ENCODE data around the gene NRARP. TPM values are rescaled to one million over a fixed set of nuclear protein-coding genes. Genes with fewer than 3 reads are reported as not detected.

NRARP gene
- 1 to 10 TPM in 1 of 2 experiments, under 1 TPM in 1; 0.86 to 1.1 TPM for total RNA-seq

GRCh38 chr9:137302118-137302448 is at the start of gene NRARP:
Gene NRARP, minus strand, starts transcription at chr9:137302271. Its CDS starts 343 bp downstream, at chr9:137301928.

GRCh38 chr9:137277329-137278041 is 24.6 kb downstream of the NRARP start, which contains the start of gene TOR4A:
Gene TOR4A, plus strand, starts transcription at chr9:137277726. Its CDS starts 964 bp downstream, at chr9:137278690.

GRCh38 chr9:137254624-137255447 is 47.2 kb downstream of the NRARP start, which contains the start of gene NELFB:
Gene NELFB, plus strand, starts transcription at chr9:137255327.

GRCh38 chr9:137251194-137251461 is 50.9 kb downstream of the NRARP start, which contains the start of gene STPG3:
Gene STPG3, plus strand, starts transcription at chr9:137251286. Its CDS starts 1 bp downstream, at chr9:137251287.

Other genes starting within 250 kb of the NRARP start
- under 1 TPM; 0.25 to 0.36 TPM for gene ENTPD2, start 248.2 kb downstream of the NRARP start, total RNA-seq
- gene SAPCD2, start 231.7 kb downstream of the NRARP start, total RNA-seq = 10 to 100 TPM; 24.5 to 25.2 TPM
- 10 to 100 TPM; 38.3 to 40.2 TPM for gene UAP1L1, start 224.8 kb downstream of the NRARP start, total RNA-seq
- gene MAN1B1, start 215.3 kb downstream of the NRARP start, total RNA-seq = 10 to 100 TPM; 56.7 to 57.8 TPM
- 100 to 1,000 TPM; 276 to 289 TPM for gene DPP7, start 187.5 kb downstream of the NRARP start, total RNA-seq
- gene GRIN1, start 163.1 kb downstream of the NRARP start, total RNA-seq = not detected
- not detected for gene LRRC26, start 132.2 kb downstream of the NRARP start, total RNA-seq
- gene TMEM210, start 130.2 kb downstream of the NRARP start, total RNA-seq = not detected
- 10 to 100 TPM; 62.9 to 65.5 TPM for gene ANAPC2, start 113.7 kb downstream of the NRARP start, total RNA-seq
- 10 to 100 TPM; 67.9 to 68.4 TPM for gene SSNA1, start 113.6 kb downstream of the NRARP start, total RNA-seq
- gene TPRN, start 101.5 kb downstream of the NRARP start, total RNA-seq = 1 to 10 TPM; 9.2 to 9.7 TPM
- gene TMEM203, start 96.6 kb downstream of the NRARP start, total RNA-seq = 10 to 100 TPM; 27.6 to 29.7 TPM
- 10 to 100 TPM; 25.2 to 30.8 TPM for gene NDOR1, start 96.6 kb downstream of the NRARP start, total RNA-seq
- 1 to 10 TPM; 5.0 TPM for gene RNF208, start 80.0 kb downstream of the NRARP start, total RNA-seq
- gene CYSRT1, start 77.1 kb downstream of the NRARP start, total RNA-seq = under 1 TPM; 0.36 to 0.40 TPM
- gene RNF224, start 74.8 kb downstream of the NRARP start, total RNA-seq = not detected
- gene SLC34A3, start 71.4 kb downstream of the NRARP start, total RNA-seq = not detected
- 100 to 1,000 TPM; 242 to 246 TPM for gene TUBB4B, start 61.0 kb downstream of the NRARP start, total RNA-seq
- gene STPG3, start 51.0 kb downstream of the NRARP start, total RNA-seq = not detected
- 10 to 100 TPM; 52.9 to 54.9 TPM for gene NELFB, start 46.9 kb downstream of the NRARP start, total RNA-seq
- gene TOR4A, start 24.5 kb downstream of the NRARP start, total RNA-seq = 1 to 10 TPM; 8.6 to 8.8 TPM
- gene EXD3, start 120.9 kb upstream of the NRARP start, total RNA-seq = 10 to 100 TPM; 20.4 to 21.4 TPM
- gene NOXA1, start 121.1 kb upstream of the NRARP start, total RNA-seq = 1 to 10 TPM; 1.0 to 1.2 TPM
- not detected for gene ENTPD8, start 139.1 kb upstream of the NRARP start, total RNA-seq
- 10 to 100 TPM; 55.7 to 62.2 TPM for gene NSMF, start 157.1 kb upstream of the NRARP start, total RNA-seq
- 1 to 10 TPM; 7.0 to 7.9 TPM for gene PNPLA7, start 248.1 kb upstream of the NRARP start, total RNA-seq
- gene MRPL41, start 249.6 kb upstream of the NRARP start, total RNA-seq = 10 to 100 TPM; 51.9 to 52.8 TPM

All from activated naive CD4-positive, alpha-beta T cell treated with anti-CD3 and anti-CD28 coated beads, Interleukin-2, amount 10 ng/mL, durations not matched to agents 5 hours and 36 hours (primary cell).